Activated T-cell treated with anti-CD3 and anti-CD28 coated beads, Interleukin-2, amount 50 U/mL, for 72 hours (primary cell): Measurements from ENCODE around the gene RPL9. TPM values are rescaled to one million over a fixed set of nuclear protein-coding genes. Genes with fewer than 3 reads are reported as not detected.
"Not testable (repeated sequence)": the region's sequence is repeated elsewhere in the genome, so short reads cannot be mapped to it uniquely, and the experiment has no call there.

ENCODE experiments used
- ATAC-seq, 2 donors: fragments of 150-1000 bp; cut with Tn5 transposase; replicated peaks in 1 of 2; 2 replicates each; pipeline ENCODE4 v1.10.0; 2021; ENCODE audit warnings: moderate library complexity in 2 of 2, mild to moderate bottlenecking in 1 of 2
- DNase-seq, 2 donors: peaks; one replicate each; pipeline ENCODE4 v3.0.0; 2021 to 2022; ENCODE audit warnings: mixed read lengths in 1 of 2
- H3K27ac Mint-ChIP-seq: one replicate; pipeline ENCODE4 v1.8.0; 2022; ENCODE audit warnings: mild to moderate bottlenecking, moderate library complexity, mixed read lengths
- H3K27me3 Mint-ChIP-seq: one replicate; pipeline ENCODE4 v1.8.0; 2022; ENCODE audit warnings: low read depth, mixed read lengths
- H3K36me3 Mint-ChIP-seq, 2 donors: one replicate each; pipeline ENCODE4 v1.8.0; 2022; ENCODE audit warnings: mixed read lengths in 2 of 2, mild to moderate bottlenecking in 1 of 2; ENCODE audit not compliant: insufficient read depth in 2 of 2
- H3K4me1 Mint-ChIP-seq: one replicate; pipeline ENCODE4 v1.8.0; 2022; ENCODE audit warnings: low read depth, mixed read lengths
- H3K4me3 Mint-ChIP-seq, 2 donors: one replicate each; pipeline ENCODE4 v1.8.0; 2022; ENCODE audit warnings: mild to moderate bottlenecking in 2 of 2, mixed read lengths in 2 of 2, moderate library complexity in 2 of 2
- H3K9me3 Mint-ChIP-seq, 2 donors: one replicate each; pipeline ENCODE4 v1.8.0; 2022; ENCODE audit warnings: mixed read lengths in 2 of 2
- total RNA-seq, 2 donors: library from RNA; stranded (reverse); gene quantifications; one replicate each; pipeline ENCODE4 v1.2.3, GENCODE V29; 2022

Gene RPL9
- total RNA-seq, 2 donors from 2014 or later, result 2,445 to 2,588 TPM

DNA sequence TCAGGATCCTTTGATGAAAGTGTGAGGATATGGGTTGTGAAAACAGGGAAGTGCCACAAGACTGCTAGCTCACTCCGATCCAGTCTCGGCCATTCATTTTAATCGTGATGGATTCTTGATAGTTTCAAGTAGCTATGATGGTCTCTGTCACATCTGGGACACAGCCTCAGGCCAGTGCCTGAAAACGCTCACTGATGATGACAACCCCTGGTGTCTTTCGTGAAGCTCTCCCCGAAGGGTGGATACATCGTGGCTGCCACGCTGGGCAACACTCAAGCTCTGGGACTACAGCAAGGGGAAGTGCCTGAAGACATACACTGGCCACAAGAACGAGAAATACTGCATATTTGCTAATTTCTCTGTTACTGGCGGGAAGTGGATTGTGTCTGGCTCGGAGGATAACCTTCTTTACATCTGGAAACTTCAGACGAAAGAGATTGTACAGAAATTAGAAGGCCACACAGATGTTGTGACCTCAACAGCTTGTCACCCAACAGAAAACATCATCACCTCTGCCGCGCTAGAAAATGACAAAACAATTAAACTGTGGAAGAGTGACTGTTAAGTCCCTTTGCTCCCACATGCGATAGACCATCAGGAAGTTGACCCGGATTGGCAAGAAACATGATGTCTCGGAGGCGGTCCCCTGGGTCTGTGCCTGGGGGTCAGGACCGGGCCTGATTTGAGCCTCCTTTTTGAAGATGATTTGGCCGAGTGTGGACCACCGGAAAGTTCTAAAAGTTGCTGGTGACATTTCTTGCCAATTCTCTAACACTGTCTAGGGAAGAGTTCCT lies 22.4 kb upstream of the RPL9 start:
- no peak overlapping the region for H3K27ac Mint-ChIP-seq
- no peak overlapping the region for H3K4me3 Mint-ChIP-seq
- ATAC-seq (no peak), DNase-seq (no peak)
- H3K27me3 Mint-ChIP-seq, result no peaks in the 10 kb centered on the region
- H3K4me1 Mint-ChIP-seq, result no peaks in the 10 kb centered on the region
- no peaks in the 10 kb centered on the region for H3K9me3 Mint-ChIP-seq
- peaks cover under 1 to 4% of the 10 kb centered on the region in 2 donors for H3K36me3 Mint-ChIP-seq

GRCh38 chr4:39480251-39480650 lies 21.5 kb upstream of the RPL9 start:
- Mint-ChIP-seq H3K27me3 (no peaks in the 10 kb centered on the region), H3K36me3 (peaks cover 2 to 4% of the 10 kb centered on the region in 2 donors), H3K27ac (no peak overlapping the region), H3K9me3 (no peaks in the 10 kb centered on the region), H3K4me1 (no peaks in the 10 kb centered on the region), H3K4me3 (no peak overlapping the region)
- no peak for DNase-seq
- no peak for ATAC-seq

DNA sequence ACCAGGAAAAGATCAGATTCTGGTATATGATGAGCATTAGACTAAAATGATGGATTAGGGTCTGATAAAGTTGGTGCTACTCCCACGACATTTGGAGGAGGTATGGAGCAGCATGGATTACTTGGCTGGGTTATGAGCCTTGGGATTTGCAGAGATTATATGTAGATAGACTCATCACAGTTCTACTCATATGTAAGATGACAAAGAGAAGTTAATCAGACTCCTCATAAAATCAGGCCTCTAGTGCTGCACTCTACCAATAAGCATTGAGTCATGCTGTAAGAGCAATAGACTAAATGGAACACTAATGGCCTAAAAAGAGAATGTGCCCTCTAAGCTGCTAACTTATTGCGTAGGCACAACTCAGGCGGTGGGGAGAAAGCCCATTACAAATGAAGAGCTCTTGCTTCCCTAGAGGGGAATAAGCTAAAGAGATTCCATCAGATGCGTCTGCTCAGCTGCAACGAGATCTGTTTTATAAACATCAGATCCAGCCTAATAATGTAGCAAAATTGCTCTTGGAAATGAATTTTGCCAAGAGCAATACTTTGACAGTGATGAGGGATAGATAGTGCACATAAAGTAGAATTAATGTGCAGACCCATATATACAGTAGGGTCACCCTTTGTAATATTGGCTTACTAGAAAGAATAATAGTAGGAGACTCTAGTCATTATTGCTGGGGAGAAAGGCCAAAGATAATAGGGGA lies 17.6 kb upstream of the RPL9 start:
- Mint-ChIP-seq H3K4me3 (no peak overlapping the region), H3K9me3 (no peaks in the 10 kb centered on the region), H3K36me3 (peaks cover 2 to 4% of the 10 kb centered on the region in 2 donors), H3K27me3 (no peaks in the 10 kb centered on the region), H3K27ac (peak overlapping the region; percentile 57), H3K4me1 (no peaks in the 10 kb centered on the region)
- no peak for DNase-seq
- no peak for ATAC-seq

GRCh38 chr4:39472396-39472795 lies 13.7 kb upstream of the RPL9 start:
- H3K9me3 Mint-ChIP-seq, result no peaks in the 10 kb centered on the region
- peaks cover 2 to 9% of the 10 kb centered on the region in 2 donors for H3K36me3 Mint-ChIP-seq
- no peak overlapping the region for H3K27ac Mint-ChIP-seq
- DNase-seq (no peak), ATAC-seq (no peak)
- no peaks in the 10 kb centered on the region for H3K27me3 Mint-ChIP-seq
- H3K4me1 Mint-ChIP-seq, result peaks cover 12% of the 10 kb centered on the region
- no peak overlapping the region for H3K4me3 Mint-ChIP-seq

DNA sequence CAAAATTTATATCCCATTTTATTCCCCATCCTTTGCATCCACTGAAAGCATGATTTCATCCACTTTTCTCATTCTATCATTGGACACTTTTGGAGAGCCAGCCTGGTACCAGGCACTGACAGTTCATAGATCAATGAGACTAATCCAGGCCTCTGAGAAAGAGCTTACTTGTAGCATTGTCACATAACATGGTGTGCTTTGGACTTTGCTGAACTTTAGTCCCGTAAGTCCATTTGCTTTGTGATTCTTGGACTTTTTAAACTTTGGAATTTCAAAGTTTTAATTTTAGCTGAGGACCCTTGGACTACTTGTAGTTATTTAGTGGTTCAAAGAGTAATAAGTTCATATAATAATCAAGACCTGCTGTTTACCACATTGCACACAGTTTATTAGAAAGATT lies 11.7 kb upstream of the RPL9 start:
- Mint-ChIP-seq H3K27me3 (no peaks in the 10 kb centered on the region), H3K4me1 (peaks cover 12% of the 10 kb centered on the region), H3K4me3 (no peak overlapping the region), H3K27ac (no peak overlapping the region), H3K36me3 (peaks cover 0 to 7% of the 10 kb centered on the region in 2 donors), H3K9me3 (no peaks in the 10 kb centered on the region)
- ATAC-seq (no peak), DNase-seq (no peak)

DNA sequence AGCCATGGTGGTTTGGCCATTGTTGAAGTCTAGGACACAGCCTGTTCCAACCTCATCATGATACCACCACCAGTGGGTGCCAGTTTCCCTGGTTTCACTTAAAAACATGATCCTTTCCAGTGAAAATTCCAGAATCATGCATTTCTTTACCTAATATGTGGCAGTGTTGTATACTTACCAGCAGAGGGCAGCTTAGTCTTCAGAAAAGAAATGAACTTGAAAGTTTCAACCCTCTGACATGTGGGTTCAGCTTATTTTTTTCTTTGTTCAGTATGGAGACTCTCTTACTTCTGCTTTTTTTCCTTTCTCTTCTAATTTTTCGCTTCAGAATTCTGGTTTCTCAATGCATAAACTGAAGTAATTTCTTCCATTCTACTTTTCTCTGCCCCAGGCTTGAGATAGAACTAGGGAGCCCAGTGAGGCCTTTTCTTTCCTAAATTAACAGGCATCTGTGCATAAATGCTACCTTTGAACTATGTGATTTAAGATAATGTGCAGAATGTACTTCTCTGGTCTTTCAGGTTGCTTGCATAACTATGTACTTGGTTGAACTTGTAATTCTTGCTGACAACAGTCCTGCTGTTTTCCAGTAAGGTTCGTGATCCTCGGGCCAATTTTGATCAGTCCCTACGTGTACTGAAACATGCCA lies 10.8 kb upstream of the RPL9 start:
- Mint-ChIP-seq H3K4me1 (peaks cover 19% of the 10 kb centered on the region), H3K9me3 (no peaks in the 10 kb centered on the region), H3K36me3 (peaks cover 0 to 10% of the 10 kb centered on the region in 2 donors), H3K4me3 (no peak overlapping the region), H3K27ac (peak overlapping the region; percentile 24), H3K27me3 (no peaks in the 10 kb centered on the region)
- ATAC-seq, result peak; percentile 45 to 67
- no peak for DNase-seq

- no peak for DNase-seq
- no peaks in the 10 kb centered on the region for H3K27me3 Mint-ChIP-seq
- no peak overlapping the region for H3K27ac Mint-ChIP-seq
- peaks cover 0 to 16% of the 10 kb centered on the region in 2 donors for H3K36me3 Mint-ChIP-seq
- peaks cover 27% of the 10 kb centered on the region for H3K4me1 Mint-ChIP-seq
- H3K4me3 Mint-ChIP-seq, result no peak overlapping the region
- no peaks in the 10 kb centered on the region for H3K9me3 Mint-ChIP-seq
- ATAC-seq, result no peak
These were observed 8.7 kb upstream of the RPL9 start for GRCh38 chr4:39467464-39467863.

- DNase-seq (no peak), ATAC-seq (no peak)
- no peak overlapping the region for H3K27ac Mint-ChIP-seq
- no peak overlapping the region for H3K4me3 Mint-ChIP-seq
- peaks cover 0 to 16% of the 10 kb centered on the region in 2 donors for H3K36me3 Mint-ChIP-seq
- H3K27me3 Mint-ChIP-seq, result no peaks in the 10 kb centered on the region
- H3K4me1 Mint-ChIP-seq, result peaks cover 27% of the 10 kb centered on the region
- H3K9me3 Mint-ChIP-seq, result no peaks in the 10 kb centered on the region
These were observed 8.0 kb upstream of the RPL9 start for GRCh38 chr4:39466747-39467146.

DNA sequence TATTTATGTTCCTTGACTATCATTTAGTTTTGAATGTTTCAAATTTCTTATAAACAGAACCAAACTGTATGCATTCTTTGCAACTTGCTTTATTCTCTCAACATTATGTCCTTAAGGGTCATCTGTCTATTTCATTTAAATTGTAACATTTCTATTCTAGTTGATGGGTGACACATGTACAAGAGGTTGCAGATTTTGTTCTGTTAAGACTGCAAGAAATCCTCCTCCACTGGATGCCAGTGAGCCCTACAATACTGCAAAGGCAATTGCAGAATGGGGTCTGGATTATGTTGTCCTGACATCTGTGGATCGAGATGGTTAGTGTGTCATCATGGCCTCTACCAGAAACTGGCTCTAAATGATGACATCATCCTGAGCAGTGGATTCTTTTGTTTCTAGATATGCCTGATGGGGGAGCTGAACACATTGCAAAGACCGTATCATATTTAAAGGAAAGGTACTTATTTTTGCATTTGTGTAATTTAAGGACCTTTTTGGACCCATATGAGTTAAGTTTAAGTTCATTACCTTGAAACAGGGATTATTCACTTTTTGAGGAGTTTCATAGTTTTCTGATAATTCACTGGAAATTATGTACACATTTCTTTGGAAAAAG lies 6.3 kb upstream of the RPL9 start:
- peak in 1 of 2 donors; percentile 23 for DNase-seq
- peak overlapping the region in 1 of 2 donors; percentile 63 for H3K4me3 Mint-ChIP-seq
- peaks cover 40% of the 10 kb centered on the region for H3K4me1 Mint-ChIP-seq
- H3K27me3 Mint-ChIP-seq, result no peaks in the 10 kb centered on the region
- peak overlapping the region; percentile 96 for H3K27ac Mint-ChIP-seq
- peak; percentile 90 to 93 for ATAC-seq
- H3K9me3 Mint-ChIP-seq, result no peaks in the 10 kb centered on the region
- H3K36me3 Mint-ChIP-seq, result peaks cover 0 to 15% of the 10 kb centered on the region in 2 donors

DNA sequence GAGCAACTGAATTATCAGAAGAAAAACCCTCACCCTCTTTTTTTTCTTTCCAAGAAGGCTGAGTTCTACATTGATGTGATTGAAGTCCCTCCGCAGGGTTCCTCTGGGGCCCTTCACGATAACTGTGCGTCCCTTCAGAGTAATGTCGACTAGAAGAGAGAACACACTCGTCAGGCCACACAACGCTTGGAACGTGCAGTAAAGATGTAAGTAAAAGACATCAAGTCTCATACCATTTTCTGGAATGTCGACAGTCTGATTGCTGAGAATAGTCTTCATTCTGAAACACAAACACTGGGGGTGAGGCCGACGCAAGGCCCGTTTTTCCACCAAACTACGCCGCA lies 589 bp downstream of the RPL9 start:
- not testable (repeated sequence) for H3K27me3 Mint-ChIP-seq, ATAC-seq, H3K9me3 Mint-ChIP-seq, DNase-seq
- Mint-ChIP-seq H3K4me1 (peaks cover 69% of the 10 kb centered on the region), H3K4me3 (peak overlapping the region; percentile 97 to 99), H3K36me3 (peaks cover 26 to 50% of the 10 kb centered on the region in 2 donors), H3K27ac (peak overlapping the region; percentile 100)

DNA sequence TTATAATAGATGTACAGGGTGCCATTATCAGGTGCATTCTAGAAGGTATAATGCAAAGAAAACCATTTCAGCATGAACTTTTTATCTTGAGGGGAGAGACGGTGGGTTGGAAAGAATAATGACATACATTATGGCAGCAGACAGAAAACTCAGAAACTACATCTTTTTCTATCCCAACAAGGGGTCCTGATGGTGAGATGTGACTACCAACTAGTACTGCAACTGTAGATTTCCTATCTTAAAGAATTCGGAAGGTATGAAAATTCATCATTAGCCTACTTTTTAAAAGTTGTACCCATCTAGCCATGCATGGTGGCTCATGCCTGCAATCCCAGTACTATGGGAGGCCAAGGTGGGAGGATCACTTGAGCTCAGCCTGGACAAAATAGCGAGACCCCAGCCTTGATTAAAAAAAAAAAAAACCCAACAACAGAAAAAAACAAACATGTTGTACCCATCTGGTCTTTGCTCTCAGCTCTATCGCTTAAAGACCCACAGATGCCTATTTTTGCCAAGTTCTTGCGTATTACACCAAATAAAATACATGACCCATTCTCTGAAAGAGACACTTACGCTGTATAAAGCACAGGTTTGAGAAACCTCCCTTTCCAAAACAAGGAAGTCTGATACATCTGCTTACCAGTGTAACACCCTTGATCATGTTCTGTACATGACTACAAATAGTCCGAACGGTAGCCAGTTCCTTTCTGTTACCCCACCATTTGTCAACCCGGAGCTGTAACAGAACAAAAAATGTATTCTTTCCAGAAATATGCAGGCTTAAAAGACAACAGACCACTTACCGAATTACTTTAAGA lies 1.6 kb downstream of the RPL9 start:
- no peak for DNase-seq
- H3K27me3 Mint-ChIP-seq, result no peaks in the 10 kb centered on the region
- H3K4me3 Mint-ChIP-seq, result peak overlapping the region; percentile 97 to 99
- peaks cover 28 to 60% of the 10 kb centered on the region in 2 donors for H3K36me3 Mint-ChIP-seq
- peak overlapping the region; percentile 100 for H3K27ac Mint-ChIP-seq
- no peaks in the 10 kb centered on the region for H3K9me3 Mint-ChIP-seq
- ATAC-seq, result no peak
- peaks cover 75% of the 10 kb centered on the region for H3K4me1 Mint-ChIP-seq

DNA sequence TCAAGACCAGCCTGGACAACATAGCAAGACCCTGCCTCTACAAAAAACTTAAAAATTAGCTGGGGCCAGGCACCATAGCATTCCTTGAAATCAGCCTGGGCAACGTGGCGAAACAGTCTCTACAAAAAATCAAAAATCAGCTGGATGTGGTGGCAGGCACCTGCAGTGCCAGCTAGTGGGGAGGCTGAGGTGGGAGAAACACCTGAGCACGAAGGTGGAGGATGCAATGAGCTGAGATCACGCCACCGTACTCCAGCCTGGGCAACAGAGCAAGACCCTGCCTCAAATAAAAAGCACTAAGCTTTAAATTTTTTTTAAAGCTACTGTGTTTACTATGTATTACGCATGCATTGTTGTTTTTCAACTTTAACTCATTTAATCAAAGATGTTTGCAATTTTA lies 3.2 kb downstream of the RPL9 start:
- Mint-ChIP-seq H3K4me3 (peak overlapping the region; percentile 42 to 99), H3K27ac (no peak overlapping the region), H3K36me3 (peaks cover 28 to 70% of the 10 kb centered on the region in 2 donors), H3K4me1 (peaks cover 68% of the 10 kb centered on the region), H3K9me3 (no peaks in the 10 kb centered on the region), H3K27me3 (no peaks in the 10 kb centered on the region)
- ATAC-seq (no peak), DNase-seq (no peak)
